ENCODE results near the gene TRAPPC12. TPM values are rescaled to one million over a fixed set of nuclear protein-coding genes. Genes with fewer than 3 reads are reported as not detected.

TRAPPC12 gene
- total RNA-seq, 3 donors from 2014 or later, result 52.5 to 89.6 (median 69.2) TPM

DNA sequence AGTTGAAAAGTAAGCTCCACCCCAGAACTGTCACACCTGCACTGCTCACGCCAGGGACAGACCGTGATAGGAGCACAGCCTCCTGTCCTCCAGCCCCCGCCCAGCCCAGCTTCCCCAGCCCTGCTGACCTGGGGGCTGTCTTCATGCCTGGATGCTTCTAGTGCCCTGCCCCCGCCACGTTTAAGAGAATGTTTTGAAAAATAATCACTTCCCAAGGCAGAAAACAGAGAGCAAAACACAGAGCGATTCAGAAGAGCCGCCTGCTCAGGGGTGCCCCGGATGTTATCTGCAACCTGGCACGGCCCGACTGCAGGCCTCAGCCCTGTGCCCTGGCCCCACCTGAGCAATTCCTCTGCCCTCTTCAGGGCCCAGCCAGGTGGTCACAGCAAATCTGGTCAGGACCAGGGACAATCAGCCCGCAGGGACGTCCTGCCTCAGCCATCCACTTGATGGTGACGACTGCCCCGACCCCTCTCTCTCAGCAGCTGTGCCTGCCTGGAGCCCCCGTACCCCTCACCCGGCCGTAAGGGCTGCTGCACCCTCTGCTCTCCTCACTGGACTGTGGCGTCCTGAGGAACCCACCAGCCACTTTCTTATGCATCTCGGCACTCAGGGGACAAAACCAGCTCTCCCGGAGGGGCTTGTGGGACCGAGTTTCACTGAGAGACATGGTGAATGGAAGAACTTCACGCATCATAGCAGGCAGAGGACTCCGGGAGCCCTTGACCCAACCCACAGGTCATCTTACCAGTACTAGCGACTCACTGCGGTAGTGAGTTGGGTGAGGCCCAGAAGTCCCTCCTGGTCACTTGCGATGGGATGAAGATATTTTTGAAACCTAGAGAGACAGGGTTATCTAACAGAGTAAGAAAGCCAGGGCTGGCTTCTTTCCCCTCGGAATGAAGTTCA, 109.6 kb downstream of the TRAPPC12 start:
- no peak overlapping the region for H3K4me3 ChIP-seq
- H3K27ac ChIP-seq, result no peak overlapping the region
- no peaks in the 10 kb centered on the region for H3K36me3 ChIP-seq
- H3K4me1 ChIP-seq, result no peaks in the 10 kb centered on the region
- intact Hi-C loops (cut with DNase I; ENCODE audit: low total_unique reads), result no loop called here
- peak in 1 of 2 donors; percentile 2 for DNase-seq (ENCODE audit: low spot score in 2 of 2)
- H3K27me3 ChIP-seq, result no peaks in the 10 kb centered on the region
- TF ChIP-seq, protein P1, sequence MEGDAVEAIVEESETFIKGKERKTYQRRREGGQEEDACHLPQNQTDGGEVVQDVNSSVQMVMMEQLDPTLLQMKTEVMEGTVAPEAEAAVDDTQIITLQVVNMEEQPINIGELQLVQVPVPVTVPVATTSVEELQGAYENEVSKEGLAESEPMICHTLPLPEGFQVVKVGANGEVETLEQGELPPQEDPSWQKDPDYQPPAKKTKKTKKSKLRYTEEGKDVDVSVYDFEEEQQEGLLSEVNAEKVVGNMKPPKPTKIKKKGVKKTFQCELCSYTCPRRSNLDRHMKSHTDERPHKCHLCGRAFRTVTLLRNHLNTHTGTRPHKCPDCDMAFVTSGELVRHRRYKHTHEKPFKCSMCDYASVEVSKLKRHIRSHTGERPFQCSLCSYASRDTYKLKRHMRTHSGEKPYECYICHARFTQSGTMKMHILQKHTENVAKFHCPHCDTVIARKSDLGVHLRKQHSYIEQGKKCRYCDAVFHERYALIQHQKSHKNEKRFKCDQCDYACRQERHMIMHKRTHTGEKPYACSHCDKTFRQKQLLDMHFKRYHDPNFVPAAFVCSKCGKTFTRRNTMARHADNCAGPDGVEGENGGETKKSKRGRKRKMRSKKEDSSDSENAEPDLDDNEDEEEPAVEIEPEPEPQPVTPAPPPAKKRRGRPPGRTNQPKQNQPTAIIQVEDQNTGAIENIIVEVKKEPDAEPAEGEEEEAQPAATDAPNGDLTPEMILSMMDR (IDR thresholded peaks at IDR 0.05), result no peak
- no peak for TF ChIP-seq POLR2AphosphoS5 (IDR thresholded peaks at IDR 0.05)
- no peak for TF ChIP-seq POLR2A (IDR thresholded peaks at IDR 0.05)
- H3K9me3 ChIP-seq, result peaks cover 0 to 3% of the 10 kb centered on the region in 2 donors

DNA sequence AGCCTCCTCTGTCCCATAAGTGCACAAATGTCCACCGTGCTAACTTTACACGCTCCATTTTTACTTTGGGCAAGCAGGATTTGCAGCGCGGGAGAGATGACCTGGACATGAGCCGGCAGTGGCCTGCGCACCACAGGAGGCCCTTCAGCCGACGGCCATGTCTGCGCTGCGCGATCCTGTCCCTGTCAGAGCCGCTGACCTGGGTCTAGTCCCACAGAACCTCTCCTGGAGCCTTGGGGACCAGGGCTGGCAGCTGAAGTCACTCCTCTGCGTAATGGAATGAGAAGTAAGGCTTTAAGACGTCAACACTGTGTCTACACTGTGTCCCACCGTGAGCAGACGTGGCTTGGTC, 110.2 kb downstream of the TRAPPC12 start:
- intact Hi-C loops (cut with DNase I; ENCODE audit: low total_unique reads), result no loop called here
- TF ChIP-seq POLR2AphosphoS5 (IDR thresholded peaks at IDR 0.05), result no peak
- TF ChIP-seq POLR2A (IDR thresholded peaks at IDR 0.05), result no peak
- TF ChIP-seq, protein P1 (IDR thresholded peaks at IDR 0.05), result no peak
- peaks cover 0 to 3% of the 10 kb centered on the region in 2 donors for H3K9me3 ChIP-seq
- no peak overlapping the region for H3K27ac ChIP-seq
- no peaks in the 10 kb centered on the region for H3K27me3 ChIP-seq
- no peak overlapping the region for H3K4me3 ChIP-seq
- no peaks in the 10 kb centered on the region for H3K36me3 ChIP-seq
- DNase-seq (ENCODE audit: low spot score in 2 of 2), result no peak
- H3K4me1 ChIP-seq, result no peaks in the 10 kb centered on the region

DNA sequence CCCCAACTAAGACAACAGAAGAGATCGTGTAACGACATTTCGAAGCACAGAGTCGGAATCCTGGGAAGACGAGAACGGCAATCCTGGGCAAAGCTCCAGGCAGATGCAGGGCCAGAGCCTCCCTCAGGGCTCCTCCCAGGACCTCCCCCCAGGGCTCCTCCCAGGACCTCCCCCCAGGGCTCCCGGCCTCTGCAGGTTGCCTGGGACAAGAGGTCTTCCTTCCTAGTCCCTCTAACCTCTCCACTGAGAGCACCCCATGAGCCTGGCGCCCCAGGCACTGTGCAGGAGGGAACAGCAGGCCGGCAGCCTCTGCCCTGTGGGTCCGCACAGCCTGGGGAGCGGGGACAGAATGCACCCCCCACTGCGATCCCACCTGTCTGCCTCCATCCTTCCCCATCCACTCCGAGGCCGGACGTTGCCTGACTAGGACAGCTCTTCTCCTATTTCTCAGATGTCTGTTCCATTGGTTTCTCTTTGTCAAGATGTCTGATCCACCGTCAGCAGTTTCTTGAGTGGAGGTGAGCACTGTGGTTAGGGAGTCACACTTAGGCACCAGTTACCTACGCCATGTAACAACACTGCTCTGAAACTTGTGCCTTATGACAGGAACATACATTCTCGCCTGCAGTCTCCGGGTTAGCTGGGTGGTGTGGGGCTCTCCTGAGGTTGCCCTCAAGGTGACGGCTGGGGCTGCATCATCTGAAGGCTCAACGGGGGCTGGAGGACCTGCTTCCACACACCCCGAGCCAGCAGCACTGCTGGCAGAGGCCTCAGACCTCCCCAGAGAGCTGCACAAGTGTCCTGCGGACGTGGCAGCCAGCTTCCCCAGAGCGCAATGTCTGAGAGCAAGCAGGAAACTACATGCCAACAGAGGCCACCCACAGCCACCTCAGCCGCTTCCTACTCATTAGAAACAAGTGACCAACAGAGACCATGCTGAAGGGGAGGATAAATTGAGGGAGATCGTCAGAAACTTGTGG, 111.0 kb downstream of the TRAPPC12 start:
- Histone ChIP-seq H3K4me3 (no peak overlapping the region), H3K4me1 (no peaks in the 10 kb centered on the region), H3K27ac (no peak overlapping the region), H3K27me3 (no peaks in the 10 kb centered on the region), H3K36me3 (no peaks in the 10 kb centered on the region), H3K9me3 (peaks cover 0 to 3% of the 10 kb centered on the region in 2 donors)
- DNase-seq (ENCODE audit: low spot score in 2 of 2), result no peak
- intact Hi-C loops (cut with DNase I; ENCODE audit: low total_unique reads), result no loop called here
- TF ChIP-seq POLR2A (IDR thresholded peaks at IDR 0.05), result no peak
- TF ChIP-seq, protein P1 (IDR thresholded peaks at IDR 0.05), result no peak

DNA sequence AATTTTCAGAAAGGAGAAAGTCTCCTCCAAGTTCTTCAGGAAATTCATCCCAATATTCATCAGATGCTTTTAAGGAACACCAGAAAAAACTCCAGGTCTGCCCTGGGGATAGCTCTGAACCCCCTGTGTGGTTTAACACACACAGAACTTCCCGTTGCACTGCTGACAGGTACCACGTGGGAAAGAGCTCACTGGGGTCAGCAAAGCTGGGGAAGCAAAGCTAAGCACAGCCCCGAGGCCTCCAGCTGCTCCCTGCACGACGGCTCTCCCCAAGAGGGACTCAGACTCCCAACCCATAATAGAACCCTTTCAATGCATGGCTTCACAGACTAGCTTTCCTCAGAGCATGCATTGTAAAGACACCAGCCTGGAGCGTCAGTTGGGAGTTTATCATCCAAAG, 111.8 kb downstream of the TRAPPC12 start:
- no peak overlapping the region for H3K27ac ChIP-seq

More for the DNA sequence above, 111.8 kb downstream of the TRAPPC12 start:
- intact Hi-C loops (cut with DNase I; ENCODE audit: low total_unique reads), result no loop called here
- H3K9me3 ChIP-seq, result peaks cover 0 to 3% of the 10 kb centered on the region in 2 donors
- no peak overlapping the region for H3K4me3 ChIP-seq
- H3K4me1 ChIP-seq, result no peaks in the 10 kb centered on the region
- no peaks in the 10 kb centered on the region for H3K27me3 ChIP-seq
- H3K36me3 ChIP-seq, result no peaks in the 10 kb centered on the region
- no peak for DNase-seq (ENCODE audit: low spot score in 2 of 2)
- no peak for TF ChIP-seq POLR2A (IDR thresholded peaks at IDR 0.05)
- TF ChIP-seq, protein P1 (IDR thresholded peaks at IDR 0.05), result no peak
- no peak for TF ChIP-seq POLR2AphosphoS5 (IDR thresholded peaks at IDR 0.05)
